Stimulated activated CD4-positive, alpha-beta T cell treated with anti-CD3 and anti-CD28 coated beads, TNF-alpha, amount 100 ng/mL, for 1 hour (primary cell): Measurements from ENCODE around the gene CCM2L.

Source experiments
- DNase-seq, 3 donors: peaks; one replicate each; pipeline ENCODE4 v3.0.0-alpha.2; 2020; ENCODE audit warnings: low read depth in 3 of 3, low spot score in 1 of 3

Gene CCM2L

DNA sequence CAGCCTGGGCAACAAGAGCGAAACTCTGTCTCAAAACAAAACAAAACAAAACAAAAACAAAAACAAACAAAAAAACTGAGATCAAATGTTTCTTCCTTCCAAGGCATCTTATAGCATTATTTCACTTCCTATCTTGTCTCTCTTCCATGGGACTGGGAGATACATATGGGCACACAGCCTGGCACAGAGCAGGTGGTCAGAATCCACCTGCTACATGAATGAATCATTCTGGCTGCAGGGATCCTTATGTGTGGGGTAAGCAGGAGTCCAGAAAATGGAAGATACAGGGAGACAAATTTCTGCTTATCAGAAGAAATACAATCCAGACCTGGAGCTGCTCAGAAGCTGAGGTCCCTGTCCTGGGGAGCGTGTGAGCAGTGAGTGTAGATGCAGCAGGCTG is 18.2 kb upstream of the CCM2L start:
- DNase-seq = no peak

DNA sequence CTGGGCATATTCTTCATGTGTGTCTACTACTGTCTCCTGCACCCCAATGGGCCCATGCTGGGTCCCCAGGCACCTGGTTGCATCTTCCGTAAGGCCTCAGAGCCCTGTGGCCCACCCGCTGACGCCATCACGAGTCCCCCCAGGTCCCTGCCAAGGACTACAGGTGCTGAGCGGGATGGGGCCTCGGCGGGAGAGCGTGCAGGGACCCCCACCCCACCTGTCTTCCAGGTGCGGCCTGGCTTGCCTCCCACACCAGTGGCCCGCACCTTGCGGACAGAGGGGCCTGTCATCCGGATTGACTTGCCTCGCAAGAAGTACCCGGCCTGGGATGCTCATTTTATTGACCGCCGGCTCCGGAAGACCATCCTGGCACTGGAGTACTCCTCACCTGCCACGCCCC is 13.2 kb upstream of the CCM2L start:
- no peak for DNase-seq

DNA sequence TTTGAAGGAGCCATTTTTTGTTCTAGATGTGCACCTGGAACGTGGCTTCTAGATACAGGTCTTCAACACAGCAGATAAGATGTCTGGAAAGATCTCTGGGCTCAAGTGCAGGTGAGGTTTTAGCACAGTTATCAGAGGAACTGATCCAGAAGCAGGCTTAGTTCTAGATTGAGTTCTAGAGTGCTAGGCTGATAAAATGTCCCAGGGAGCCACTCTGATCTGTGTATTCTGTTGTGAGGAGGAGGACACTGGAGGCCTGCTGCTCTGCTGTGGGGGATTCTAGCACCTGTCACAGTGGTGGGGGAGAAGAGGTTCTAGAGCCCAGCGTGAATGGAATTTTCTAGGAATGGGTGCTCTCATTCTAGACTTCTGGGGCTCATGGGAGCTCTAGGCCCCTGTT is 12.0 kb upstream of the CCM2L start:
- no peak for DNase-seq

DNA sequence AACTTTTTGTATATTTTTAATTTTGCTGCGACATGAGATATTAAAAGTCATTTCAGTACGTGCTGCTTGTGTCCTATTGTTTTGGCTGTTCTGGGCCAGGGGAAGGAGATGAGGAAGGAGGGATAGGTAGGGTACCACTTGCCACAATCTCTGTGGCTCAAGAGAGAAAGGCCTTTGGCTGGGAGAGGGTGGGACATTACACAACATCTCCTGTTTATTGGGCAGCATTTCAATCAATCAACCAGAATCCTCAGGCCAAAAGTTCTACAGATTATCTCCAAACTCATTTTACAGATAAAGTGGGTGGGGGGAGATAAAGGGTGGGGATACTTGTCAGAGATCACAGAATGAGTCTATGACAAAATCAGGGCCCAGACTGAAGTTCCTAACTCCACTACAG is 6.9 kb upstream of the CCM2L start:
- no peak for DNase-seq

DNA sequence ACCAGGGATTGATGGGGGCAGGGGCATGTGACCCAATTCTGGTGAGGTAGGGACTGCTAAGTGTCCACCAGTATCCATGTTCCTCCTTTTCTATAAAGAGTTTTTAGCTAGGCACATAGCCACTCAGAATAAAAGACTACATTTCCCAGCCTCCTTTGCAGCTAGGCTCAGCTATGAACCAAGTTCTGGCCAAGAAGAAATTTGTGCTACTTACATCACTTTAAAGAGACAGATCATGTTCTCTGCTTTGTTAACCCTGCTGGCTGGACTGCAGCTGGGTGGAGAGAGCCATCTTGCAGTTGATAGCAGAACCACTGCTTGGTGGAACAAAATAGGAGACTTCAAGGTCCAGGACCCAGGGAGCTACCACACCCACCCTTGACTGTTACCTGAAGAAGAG is 5.3 kb upstream of the CCM2L start:
- no peak for DNase-seq

DNA sequence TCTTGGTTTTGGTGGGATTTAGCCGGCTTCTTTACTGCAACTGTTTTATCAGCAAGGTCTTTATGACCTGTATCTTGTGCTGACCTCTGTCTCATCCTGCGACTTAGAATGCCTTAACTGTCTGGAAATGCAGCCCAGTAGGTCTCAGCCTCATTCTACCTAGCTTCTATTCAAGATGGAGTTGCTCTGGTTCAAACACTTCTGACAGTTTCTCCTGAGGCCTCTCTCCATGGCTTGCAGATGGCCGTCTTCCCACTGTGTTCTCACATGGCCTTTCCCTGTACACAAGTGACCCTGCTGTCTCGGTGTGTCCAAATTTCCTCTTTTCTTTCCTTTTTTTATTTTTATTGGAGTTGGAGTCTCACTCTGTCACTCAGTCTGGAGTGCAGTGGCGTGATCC is 4.2 kb upstream of the CCM2L start:
- DNase-seq = no peak

DNA sequence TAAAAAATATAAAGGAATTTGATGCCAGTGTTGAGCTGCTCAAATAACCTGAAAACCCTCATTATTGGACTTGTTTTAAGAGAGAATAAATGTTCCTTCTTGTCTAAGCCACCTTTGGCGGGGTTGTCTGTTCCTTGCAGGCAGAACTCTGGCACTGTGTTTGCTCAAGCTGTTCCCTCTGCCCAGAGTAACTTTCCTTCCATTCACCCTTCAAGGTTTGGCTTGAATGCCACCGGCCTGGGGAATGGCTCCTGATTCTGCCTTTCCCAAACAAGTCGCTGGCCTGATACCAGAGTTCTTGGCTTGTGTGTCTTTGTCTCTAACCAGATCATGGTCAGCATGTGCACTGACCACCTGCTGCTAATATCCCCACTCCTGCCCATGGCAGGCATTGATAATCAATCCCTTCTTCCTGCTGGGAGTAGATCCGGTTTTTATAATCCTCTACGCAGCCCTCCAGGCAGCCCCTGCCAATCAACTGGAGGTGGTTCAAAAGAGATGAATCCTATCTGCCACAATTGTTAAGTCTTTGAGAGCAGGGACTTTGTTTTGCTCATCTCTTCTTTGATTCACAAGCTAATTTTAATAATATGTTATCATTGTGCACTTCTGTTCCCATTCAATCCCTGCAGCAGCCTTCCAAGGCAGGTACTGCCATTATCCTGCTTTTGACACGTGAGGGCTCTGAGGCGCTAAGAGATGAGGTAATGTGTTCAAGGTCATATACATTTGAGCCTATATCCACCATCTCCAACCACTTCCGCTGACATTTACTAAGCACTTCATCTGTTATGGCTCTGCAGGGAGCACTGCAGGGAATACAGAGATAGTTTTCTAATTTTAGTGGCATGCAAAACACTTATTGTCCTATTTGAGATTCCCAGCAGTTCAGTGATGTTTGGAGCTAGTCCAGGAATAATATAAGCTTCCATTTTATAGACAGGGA is 3.1 kb upstream of the CCM2L start:
- no peak for DNase-seq

DNA sequence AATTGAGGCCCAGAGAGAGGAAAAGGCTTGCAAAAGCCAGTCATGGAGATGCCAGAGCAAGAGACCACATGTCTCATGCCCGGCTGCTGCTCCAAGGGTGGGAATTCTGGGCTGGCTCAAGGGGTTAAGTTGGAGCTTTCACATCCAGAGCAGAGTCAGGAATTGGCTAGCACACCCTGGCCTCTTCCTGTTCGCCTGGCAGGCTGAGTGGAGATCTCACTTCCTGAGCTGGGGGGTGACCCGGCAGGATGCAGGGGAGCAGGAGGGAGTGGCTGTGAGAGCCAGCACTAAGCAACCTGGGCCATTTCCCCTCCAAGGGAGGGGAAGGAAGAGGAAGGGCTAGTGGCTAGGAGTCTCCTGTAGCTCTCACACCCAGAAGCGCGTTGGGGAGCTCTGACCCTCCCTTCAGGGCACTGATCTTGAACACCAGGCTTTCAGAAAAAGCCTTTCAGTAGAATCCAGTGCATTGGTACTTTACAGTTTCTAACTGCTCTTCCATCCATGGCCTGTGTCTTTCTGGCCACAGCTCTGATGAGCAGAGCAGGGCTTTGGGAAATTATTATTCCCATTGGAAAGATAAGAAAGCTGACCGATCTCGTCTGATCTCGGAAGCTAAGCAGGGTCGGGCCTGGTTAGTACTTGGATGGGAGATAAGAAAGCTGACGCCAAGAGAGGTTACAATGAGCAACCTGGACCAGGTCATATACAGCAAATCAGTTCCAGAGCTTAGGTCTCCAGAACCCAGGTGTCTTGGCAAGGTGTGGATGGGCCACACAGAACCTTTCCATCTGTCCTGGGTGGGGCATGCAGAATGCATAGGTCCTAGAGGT is 2.2 kb upstream of the CCM2L start:
- no peak for DNase-seq

DNA sequence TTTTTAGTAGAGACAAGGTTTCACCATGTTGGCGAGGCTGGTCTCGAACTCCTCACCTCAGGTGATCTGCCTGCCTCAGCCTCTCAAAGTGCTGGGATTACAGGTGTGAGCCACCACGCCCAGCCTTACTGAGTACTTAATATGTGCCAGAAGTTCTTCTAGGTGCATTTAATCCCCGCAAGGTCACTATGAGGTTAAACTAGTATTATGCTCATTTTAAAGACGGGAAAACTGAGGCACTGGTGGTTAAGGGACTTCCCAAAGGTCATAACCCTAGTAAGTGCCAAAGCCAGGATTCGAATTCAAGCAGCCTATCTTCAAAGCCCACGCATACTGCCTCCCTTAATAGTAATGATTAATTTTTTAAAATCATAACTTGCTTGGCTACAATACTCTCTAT is 674 bp upstream of the CCM2L start:
- DNase-seq = no peak

DNA sequence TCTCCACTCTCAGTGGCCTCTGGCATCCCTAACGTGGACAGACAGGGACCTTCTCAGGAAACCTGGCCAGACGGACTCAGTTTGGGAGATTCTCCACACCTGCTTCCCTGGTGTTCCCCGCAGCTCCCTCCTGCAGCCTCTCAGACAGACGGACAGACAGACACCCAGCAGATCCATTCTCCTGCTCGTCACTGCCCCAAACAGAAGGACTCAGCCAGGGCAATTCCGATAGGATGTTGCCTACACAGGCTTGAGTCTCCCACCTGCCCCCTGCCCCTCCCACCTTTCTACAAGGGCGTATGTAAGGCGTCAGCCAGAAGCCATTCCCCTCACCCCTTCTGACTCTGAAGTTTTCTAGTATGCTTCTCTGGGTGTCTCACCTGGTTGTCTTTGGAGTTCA is 428 bp downstream of the CCM2L start:
- DNase-seq = no peak

DNA sequence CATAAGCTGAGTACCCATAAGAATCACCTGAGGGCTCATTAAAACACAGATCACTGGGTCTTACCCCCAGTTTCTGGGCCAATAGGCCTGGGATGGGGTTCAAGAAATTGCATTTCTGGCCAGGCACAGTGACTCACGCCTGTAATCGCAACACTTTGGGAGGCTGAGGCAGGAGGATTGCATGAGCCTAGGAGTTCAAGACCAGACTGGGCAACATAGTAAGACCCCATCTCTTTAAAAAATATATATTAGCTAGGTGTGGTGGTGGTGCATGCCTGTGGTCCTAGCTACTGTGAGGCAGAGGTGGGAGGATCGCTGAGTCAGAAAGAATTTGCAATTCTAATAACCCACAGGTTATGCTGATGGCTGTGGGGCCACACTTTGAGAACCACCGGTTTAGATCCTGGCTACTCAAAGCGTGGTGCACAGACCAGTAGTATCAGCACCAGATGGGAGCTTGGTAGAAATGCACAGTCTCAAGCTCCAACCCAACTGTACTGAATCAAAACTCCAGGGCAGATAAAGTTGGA is 2.0 kb downstream of the CCM2L start:
- no peak for DNase-seq

DNA sequence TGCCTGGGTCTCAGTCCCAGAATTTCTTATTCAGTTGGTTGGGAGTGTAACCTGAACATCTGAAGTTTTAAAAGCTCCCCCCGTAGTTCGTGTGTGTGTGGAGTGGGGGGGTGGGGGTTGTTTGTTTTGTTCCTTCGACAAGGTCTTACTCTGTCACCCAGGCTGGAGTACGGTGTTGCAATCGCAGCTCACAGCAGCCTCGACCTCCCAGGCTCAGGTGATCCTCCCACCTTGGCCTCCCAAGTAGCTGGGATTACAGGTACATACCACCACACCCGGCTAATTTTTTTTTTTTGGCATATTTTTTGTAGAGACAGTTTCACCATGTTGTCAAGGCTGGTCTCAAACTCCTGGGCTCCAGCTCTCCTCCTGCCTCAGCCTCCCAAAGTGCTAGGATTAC is 3.1 kb downstream of the CCM2L start:
- DNase-seq = no peak

DNA sequence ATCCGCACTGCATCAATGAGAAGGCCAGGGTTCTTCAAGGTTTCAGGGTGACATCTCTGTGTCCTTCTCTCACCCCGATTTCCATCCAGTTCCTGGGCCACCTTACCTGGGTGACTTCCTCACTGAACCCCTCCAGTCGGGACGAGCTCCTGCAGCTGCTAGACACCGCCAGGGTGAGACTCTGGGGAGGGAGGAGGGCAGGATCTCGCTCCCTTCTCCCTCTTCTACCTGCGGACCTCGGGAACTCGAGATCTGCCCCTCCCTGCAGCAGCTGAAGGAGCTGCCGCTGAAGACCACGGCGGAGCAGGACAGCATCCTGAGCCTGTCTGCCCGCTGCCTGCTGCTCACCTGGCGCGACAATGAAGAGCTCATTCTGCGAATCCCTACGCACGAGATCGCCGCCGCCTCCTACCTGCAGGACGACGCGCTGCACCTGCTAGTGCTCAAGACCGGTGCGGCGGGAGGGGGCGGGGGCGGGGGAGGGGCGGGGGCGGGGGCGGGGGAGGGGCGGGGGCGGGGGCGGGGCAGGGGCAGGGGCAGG is 7.5 kb downstream of the CCM2L start:
- peak in 2 of 3 donors; percentile 10 to 18 for DNase-seq

DNA sequence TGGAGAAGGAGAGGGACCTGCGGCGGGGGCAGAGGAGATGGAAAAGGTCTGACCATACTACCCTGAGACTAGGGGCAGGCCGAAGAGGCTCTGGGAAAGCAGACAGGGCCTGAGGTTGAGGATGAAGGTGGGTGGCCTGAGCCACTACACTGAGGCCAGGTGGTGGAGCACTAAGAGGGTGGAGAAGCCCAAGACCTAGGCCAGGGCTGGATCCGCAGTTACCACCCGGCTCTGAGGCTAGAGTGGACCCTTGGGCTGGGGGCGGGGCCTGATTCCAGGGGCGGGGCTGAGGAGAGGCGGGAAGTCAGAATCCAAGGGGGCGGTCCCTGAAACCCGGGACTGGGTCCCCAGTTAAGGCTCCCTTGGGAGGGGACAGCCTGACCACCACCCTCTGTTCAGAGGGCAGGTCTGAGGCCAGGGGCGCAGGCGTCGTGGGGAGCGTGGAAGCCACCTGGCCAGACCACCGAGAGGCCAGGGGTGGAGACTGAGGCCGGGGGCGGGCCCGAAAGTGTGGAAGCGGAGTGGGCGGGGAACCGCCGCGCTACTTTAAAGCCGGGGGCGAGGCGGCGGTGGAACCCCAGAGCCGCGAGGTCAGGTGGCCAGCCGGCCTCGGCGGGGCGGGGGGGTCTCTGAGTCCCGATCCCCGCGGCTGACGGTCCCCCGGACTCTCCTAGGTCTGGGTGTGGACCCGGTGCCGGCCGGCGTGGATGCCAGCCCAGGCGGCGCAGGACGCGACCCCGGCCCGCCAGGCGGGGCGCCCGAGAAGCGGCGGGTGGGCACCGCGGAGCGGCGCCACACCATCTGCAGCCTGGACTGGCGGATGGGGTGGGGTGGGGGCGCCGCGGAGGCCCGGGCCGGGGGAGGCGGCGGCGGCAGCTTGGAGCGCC is 8.3 kb downstream of the CCM2L start:
- peak in 2 of 3 donors; percentile 5 to 32 for DNase-seq

DNA sequence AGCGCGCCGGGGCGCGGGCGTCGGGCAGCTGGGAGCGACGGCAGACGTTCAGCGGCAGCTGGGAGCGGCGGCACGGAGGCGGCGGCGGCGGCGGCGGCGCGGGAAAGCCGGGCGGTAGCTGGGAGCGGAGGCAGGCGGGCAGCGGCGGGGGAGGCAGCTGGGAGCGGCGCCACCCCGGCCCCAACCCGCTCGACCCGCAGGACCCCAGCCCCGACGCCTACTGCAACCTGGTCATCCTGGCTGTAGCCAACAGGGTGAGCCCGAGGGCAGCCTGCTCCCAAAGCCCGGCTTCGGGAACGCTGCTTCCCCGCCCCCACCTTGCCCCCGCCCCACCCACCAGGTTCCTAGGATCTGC is 8.9 kb downstream of the CCM2L start:
- no peak for DNase-seq

DNA sequence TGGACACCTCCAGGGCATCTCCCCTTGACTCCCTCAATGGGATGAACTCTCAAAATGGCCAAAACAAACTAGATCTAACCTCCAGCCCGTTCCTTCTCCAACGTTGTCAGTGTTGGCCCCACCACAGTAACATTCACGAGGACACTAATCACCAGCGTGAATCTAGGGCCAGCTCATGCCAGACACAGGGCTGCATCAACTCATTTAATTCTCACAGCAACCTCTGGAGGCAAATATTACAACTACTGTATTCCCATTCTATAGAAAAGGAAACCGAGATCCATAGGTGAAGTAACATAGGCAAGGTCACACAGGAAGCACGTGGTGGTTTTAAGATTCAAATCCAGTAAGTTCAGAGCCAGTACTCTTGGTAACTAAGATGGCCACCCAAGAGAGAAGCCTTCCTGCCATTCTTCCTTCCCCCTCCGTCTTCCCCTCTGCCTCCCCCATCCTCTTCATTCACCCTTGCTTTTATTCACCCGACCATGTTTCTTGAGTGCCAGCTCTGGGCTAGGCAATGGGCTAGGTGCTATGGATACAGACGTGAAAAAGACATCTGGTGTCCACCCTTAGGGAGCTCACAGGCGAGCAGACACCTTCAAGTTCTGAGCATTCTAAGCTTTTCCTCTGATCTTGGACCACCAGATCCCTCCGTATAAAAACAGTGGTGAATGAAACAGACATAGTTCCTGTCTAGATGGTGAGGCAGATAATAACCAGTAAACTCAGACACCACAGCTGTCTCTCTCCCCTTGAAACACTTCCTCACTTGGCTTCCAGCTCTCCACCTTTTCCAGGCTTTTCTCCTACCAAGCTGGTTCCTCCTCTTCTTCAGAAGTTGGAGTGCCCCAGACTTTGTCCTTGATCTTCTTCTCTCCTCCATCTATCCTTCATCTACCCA is 9.6 kb downstream of the CCM2L start:
- no peak for DNase-seq

DNA sequence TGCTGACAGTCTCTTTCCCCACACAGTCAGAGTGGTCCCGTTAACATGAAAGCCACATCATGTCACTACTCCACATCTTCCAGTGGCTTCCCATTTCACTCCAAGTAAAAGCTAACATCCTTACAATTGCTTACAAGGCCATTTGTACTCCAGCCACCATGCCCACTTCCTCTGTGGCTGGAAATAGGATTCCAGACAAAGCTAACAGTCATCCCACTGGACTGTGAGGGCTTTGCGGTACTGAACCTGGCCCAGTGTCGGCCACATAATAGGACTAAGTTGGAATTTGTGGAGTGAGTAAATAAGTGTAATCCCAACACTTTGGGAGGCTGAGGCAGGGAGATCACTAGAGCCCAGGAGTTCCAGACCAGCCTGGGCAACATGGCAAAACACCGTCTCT is 10.9 kb downstream of the CCM2L start:
- DNase-seq = no peak

DNA sequence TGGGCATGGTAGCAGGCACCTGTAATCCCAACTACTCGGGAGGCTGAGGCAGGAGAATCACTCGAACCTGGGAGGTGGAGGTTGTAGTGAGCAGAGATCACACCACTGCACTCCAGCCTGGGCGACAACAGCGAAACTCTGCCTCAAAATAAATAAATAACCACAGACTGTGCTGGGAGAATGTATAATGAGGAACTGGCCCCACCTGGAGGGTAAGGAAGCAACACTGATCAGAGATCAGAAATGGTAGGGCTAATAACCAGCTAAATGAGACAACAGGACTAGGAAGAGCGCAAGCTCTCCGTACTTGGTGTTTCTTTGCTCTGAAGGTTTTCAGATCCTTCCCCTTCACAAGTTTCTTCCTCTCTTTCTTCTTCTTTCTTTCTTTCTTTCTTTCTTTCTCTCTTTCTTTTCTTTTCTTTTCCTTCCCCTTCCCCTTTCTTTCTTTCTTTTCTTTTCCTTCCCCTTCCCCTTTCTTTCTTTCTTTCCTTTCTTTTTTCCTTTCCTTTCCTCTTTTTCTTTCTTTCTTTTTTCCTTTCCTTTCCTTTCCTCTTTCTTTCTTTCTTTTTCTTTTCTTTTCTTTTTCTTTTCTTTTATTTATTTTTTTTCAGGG is 14.6 kb downstream of the CCM2L start:
- DNase-seq = no peak

DNA sequence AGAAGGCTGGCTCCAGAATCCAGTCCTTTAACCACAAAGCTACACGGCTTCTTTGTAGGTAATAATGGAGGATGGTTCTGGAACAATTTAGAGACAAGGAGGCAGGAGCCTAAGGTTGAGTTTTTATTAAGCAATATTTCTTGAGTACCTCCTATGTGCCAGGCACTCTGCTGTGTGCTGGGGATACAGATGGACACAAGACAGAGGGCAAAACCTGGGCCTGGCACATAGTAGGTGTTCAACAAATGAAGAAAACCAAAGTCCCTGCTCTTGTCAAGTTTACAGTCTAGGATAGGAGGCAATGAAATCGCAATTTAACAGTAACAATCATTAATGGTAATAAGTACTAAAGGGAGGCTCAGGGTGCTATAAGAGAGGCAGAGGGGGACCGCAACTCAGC is 17.4 kb downstream of the CCM2L start:
- no peak for DNase-seq
